Epithelial cell of prostate (primary cell): ENCODE data around the gene KLRB1.
"Not testable (repeated sequence)": the region's sequence is repeated elsewhere in the genome, so short reads cannot be mapped to it uniquely, and the experiment has no call there.

Source experiments
- DNase-seq: peaks from one replicate; pipeline ENCODE4 v3.0.0-alpha.2; 2011; ENCODE audit warnings: low read depth, low spot score
- H3K27ac ChIP-seq: fragments of 450-650 bp; 2 replicates; pipeline ENCODE4 v1.5.1; 2017; ENCODE audit warnings: mild to moderate bottlenecking

Gene KLRB1

DNA sequence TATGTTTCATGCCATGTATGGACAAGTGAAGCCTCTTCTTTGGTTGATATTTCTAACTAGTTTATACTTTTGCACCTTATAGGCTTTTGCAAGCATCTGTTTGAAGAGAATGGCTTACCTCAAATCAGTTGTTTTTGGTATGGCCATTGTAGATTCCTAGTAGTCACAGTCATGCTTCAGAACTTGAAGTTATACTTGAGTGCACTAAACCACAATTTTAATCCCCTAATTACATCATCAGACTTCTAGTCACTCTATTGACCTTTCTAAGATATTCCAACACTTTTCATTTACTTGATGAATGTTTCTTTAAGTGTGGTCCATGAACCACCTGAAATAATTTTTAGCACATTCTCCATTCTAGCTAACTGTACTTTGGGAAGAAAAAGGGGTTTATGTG is 18.6 kb upstream of the KLRB1 start:
- H3K27ac ChIP-seq: no peak overlapping the region
- no peak for DNase-seq

DNA sequence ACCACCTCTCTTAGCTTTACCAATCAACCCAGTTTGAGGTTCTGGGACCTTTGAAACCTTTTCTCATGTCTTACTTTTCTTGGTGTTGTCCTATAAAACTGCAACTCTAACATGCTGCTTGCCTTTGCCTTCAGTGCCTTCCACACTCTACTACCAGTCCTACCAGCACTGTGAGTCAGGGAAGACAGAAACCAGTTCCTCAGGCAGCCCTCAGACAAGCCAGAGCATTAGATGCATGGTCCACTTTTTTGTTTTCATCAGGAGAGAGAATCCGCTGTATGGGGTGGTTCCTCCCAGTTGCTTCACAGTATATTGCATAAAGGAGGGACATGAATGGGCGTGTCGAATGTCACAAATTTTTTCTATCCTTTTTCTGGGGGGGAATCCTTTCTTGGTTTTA is 17.3 kb upstream of the KLRB1 start:
- H3K27ac ChIP-seq: no peak overlapping the region
- no peak for DNase-seq

DNA sequence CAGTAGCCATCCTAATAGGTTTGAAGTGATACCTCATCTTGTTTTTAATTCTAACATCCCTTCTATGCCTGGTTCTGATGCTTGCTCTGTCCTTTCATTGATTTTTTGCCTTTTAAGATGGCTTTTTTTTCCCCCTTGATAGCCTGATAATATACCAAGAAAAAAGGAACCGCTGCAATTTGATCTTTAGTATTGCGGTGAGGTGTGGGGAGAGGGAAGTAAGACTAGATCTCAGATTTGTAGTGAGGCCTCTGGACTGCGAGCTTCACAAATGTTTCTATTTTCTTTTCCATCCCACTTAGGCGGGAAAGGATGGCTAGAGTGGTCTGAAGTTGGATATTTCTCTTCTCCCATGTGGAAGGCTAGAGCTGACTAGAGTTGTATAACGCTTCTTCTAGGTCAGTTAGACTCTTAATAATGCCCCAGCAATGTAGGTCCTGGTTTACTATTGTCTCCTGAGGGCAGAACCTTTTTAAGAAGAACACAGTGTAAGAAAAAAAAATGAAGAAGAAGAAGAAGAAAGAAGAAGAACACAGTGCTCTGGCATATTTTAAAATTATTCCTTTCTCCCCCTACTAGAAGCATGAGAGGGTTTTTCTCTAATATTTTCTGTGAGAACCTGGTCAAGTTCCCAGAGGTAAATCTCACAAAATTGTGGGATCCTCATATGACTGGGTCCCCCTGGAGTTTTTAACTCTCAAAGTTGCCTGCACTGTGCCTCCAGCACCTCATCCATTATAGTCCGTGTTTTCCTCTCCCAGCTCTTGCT is 11.9 kb upstream of the KLRB1 start:
- no peak overlapping the region for H3K27ac ChIP-seq
- no peak for DNase-seq

DNA sequence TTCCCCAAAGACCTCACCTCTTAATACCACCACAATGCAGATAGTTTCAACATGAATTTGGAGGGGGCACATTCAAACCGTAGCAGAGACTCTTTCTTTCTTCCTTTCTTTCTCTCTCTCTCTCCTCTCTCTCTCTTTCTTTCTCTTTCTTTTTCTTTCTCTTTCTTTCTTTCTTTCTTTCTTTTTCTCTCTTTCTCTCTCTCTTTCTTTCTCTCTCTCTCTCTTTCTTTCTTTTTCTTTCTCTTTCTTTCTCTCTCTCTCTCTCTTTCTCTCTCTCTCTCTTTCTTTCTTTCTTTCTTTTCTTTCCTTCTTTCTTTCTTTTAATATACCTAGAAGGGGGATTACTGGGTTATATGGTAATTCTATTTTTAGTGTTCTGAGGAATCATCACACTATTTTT is 11.2 kb upstream of the KLRB1 start:
- H3K27ac ChIP-seq, DNase-seq: not testable (repeated sequence)

DNA sequence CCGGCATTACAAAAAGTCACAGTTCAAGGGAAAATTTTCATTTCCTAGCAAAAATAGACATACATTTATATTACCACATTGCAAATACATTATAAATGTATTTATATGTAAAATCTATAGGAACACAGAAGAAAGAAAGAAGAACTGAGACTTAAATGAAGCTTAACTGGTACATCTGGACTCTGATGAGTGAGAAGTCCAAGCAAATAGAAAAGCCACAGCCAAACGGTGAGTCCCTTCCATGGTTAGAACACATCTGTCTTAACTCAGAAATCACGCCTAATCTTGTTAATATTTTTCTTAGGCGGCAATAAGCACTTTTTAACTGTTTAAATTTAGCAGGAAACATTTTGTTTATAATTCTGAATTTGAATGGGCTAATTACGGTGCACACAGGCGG is 9.4 kb upstream of the KLRB1 start:
- no peak overlapping the region for H3K27ac ChIP-seq
- no peak for DNase-seq

DNA sequence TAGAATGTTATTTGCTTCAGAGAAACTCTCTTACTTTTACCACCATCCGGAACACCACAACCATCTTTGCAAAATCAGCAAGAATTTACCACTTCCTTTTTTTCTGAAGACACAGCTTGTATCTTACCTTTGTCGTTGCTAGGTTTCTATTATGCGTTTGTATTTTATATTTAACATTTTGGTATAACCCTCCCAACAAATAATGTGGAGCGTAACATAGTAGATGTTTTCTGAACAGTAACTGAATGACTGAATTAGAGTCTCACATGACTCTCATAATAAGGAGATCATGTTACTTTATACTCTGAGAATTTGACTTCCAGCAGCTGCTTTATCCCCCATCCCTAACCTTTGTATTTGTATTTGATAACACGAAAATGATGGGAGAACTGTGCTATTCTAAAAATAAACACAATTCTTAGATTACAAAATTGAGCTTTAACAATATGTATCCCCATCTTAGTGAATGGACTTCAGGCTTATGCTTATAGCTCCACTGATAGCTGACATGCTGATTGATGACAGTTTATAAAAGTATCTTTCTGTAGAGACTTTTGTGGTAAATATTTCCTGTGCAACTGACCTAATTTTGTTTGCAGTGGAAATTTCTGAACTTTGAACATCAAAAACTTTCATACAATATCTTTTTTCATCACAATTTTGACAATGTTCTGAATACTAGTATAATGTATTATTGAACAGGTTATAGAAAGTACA is 7.9 kb upstream of the KLRB1 start:
- no peak overlapping the region for H3K27ac ChIP-seq
- DNase-seq: no peak

GRCh38 chr12:9610606-9611005 is 2.9 kb upstream of the KLRB1 start:
- not testable (repeated sequence) for DNase-seq

GRCh38 chr12:9606736-9607372 is 862 bp downstream of the KLRB1 start:
- no peak for DNase-seq
- H3K27ac ChIP-seq: no peak overlapping the region

More at GRCh38 chr12:9610606-9611005, 2.9 kb upstream of the KLRB1 start:
- not testable (repeated sequence) for H3K27ac ChIP-seq

DNA sequence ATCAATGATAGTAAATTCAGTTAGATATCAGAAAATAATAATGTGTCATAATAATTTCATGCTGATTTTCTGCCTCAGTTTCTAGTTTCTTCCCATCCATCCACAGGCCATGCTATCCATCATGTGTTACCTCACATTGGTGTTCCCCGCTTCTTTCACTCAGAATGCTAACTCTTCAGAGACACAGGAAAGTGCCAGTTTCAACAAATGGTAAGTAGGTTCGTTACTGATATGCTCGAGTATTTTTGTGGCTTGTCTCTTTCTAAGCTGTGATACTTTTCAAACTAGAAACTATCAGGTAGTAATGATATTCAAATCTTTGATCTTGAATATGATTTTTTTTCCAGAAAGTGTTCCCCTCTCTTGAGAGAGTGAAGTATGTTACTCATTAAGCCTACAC is 1.5 kb downstream of the KLRB1 start:
- DNase-seq: no peak
- H3K27ac ChIP-seq: no peak overlapping the region

- no peak for DNase-seq
- no peak overlapping the region for H3K27ac ChIP-seq
Observed at GRCh38 chr12:9605483-9605882, 2.2 kb downstream of the KLRB1 start.

DNA sequence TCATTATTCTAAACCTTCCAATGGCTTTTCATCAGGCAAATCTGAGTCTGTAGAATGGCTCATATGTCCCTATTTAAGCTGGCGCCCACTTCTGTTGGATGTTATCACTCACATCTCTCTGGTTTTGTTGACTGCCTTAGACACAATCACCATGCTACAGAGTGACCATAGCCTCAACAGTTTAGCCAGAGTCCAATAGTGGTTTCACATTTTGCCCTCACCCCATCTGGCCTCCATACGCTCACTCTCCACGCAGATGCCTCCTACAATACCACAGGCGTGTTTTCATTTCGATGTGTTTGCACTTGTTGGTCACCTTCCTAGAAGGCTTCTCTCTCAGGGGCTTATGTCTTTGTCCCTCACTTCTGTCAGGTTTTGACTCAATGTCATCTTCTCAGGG is 3.4 kb downstream of the KLRB1 start:
- no peak overlapping the region for H3K27ac ChIP-seq
- DNase-seq: no peak

GRCh38 chr12:9600426-9600825 is 7.3 kb downstream of the KLRB1 start:
- not testable (repeated sequence) for H3K27ac ChIP-seq

DNA sequence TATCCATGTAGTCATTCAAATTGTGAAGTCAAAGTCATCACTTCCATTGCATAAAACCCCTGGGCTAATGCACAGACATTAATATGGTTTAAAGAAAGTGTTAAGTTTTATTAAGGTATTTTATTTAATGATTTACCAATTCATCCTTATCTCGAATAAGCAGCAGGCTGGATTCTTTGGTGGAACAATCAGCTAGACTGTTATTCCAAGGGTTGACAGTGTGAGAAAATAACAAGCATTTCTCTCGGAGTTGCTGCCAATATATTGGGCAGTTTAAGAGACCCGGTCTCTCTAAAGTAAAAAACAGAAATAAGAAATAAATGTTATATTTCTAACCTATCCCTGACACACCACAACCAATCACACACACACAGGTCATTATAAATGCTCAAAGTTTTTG is 9.4 kb downstream of the KLRB1 start:
- DNase-seq: no peak
- no peak overlapping the region for H3K27ac ChIP-seq

More at GRCh38 chr12:9600426-9600825, 7.3 kb downstream of the KLRB1 start:
- not testable (repeated sequence) for DNase-seq

DNA sequence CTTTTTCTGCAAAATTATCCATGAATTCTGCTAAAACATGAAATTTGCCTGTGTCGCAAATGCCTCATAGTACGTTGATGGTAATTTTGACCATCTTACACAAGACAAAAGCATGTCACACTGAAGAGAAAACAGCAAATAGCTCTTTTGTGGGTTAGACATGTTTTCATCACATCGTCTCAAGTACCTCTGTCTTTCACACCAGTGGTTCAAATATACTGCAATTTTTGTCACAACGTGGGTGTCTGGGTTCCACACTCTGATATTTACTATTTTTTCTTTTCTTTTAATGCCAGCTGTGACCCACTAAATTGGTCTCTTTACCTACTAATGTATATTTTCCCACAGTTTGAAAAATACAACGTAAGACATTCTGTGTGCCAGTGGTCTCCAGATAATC is 10.4 kb downstream of the KLRB1 start:
- H3K27ac ChIP-seq: no peak overlapping the region
- DNase-seq: no peak

DNA sequence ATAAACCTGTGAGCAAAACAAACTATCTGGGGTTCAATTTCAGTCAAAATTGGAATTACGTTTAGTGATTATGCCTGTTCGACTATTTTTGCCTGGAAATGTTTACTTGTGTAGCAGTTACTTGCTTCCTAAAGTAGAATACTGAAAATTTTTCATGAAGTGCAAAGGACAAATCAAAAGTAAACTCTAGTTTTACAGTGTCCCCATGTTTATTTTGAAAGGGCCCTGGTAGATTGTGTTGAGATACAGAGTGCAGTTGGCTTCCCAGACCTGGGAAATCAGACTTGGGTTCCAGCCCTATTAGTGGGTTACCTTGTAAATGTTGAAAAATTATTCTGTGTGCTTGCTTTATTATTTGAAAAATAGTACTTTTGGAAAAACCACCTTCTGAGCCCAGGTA is 17.3 kb downstream of the KLRB1 start:
- no peak overlapping the region for H3K27ac ChIP-seq
- no peak for DNase-seq

- no peak for DNase-seq
- H3K27ac ChIP-seq: no peak overlapping the region
Observed at GRCh38 chr12:9588749-9589148, 19.0 kb downstream of the KLRB1 start.

DNA sequence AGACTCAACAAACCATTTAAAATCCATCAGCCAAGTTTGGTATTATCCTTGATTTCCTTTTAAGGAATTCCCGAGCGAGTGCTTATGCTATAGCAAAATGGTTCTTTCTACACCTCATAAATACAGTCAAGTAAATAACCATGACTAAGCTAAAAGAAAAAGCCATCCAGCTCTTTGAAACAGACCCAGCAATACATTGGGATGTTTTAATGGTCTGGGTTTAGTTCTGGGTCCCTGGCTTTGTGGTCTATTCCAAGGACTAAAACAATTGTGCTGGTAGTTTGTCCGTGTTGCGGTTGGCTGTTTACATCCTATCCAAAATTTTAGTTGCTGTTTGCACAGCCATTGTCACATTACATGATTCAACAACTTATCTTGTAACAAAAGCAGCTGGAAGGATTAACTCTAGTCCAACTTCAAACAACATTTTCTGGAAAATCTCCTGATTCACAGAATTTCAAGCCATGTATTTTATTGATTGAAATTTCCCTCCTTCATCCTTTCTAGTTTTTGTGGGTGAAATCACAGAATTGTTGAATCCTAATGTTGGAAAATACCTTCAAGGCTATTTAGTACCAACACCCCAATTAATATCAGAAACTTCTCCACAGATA is 19.6 kb downstream of the KLRB1 start:
- DNase-seq: no peak
- no peak overlapping the region for H3K27ac ChIP-seq

DNA sequence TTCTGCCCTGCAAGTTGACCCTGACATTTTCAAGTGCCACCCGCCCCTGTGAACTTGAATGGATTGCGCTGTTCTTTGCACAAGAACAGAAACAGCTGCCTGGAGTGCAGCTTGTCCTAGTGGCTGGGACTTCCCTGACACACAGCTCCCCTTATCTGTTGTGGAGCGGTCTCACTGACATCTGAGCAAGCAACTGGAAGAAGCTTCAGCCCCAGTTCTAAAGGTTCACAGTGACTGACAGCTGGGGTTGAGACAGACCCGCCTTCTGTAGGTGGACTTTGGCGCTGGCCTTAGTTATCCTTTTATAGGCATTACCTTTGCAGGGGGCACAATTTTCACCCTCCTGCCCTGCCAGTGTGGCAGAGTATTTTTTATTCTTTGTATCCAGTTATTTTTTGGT is 30.0 kb downstream of the KLRB1 start:
- DNase-seq, H3K27ac ChIP-seq: not testable (repeated sequence)

GRCh38 chr12:9567151-9567550 is 40.6 kb downstream of the KLRB1 start:
- not testable (repeated sequence) for DNase-seq, H3K27ac ChIP-seq

- DNase-seq, H3K27ac ChIP-seq: not testable (repeated sequence)
Observed at GRCh38 chr12:9566113-9566512, 41.6 kb downstream of the KLRB1 start.

DNA sequence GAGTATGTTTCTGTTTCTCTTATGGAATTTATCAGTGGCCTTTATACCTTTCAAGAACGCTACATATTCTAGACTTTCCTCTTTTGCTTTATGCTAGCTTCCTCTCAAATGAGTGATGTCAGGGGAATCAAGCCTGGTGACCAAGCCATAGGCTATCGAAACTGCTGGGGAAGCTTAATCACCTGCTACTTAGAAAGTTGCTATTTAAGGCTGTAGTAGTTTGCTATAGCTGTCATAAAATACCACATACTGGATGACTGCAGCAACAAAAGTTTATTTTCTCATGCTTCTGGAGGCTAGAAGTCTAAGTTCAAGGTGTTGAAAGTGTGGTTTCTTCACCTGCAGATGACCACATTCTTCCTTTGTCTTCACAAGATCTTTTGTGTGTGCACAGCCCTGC is 43.3 kb downstream of the KLRB1 start:
- not testable (repeated sequence) for H3K27ac ChIP-seq, DNase-seq
